HG03354 (cell line): ENCODE measurements around the gene THRA.
A peak's percentile ranks its signal among the peaks of the same experiment; 100 is the strongest.

Experiments
- ATAC-seq: cut with Tn5 transposase; IDR thresholded peaks from one replicate; pipeline ENCODE4 v1.9.1; 2021; ENCODE audit warnings: mild to moderate bottlenecking; ENCODE audit not compliant: unreplicated experiment, poor library complexity, severe bottlenecking

Gene THRA

GRCh38 chr17:40108970-40109824 lies 46.4 kb downstream of the THRA start:
- no peak for ATAC-seq

- ATAC-seq: no peak
Observed at GRCh38 chr17:40110026-40110845, 47.5 kb downstream of the THRA start.

DNA sequence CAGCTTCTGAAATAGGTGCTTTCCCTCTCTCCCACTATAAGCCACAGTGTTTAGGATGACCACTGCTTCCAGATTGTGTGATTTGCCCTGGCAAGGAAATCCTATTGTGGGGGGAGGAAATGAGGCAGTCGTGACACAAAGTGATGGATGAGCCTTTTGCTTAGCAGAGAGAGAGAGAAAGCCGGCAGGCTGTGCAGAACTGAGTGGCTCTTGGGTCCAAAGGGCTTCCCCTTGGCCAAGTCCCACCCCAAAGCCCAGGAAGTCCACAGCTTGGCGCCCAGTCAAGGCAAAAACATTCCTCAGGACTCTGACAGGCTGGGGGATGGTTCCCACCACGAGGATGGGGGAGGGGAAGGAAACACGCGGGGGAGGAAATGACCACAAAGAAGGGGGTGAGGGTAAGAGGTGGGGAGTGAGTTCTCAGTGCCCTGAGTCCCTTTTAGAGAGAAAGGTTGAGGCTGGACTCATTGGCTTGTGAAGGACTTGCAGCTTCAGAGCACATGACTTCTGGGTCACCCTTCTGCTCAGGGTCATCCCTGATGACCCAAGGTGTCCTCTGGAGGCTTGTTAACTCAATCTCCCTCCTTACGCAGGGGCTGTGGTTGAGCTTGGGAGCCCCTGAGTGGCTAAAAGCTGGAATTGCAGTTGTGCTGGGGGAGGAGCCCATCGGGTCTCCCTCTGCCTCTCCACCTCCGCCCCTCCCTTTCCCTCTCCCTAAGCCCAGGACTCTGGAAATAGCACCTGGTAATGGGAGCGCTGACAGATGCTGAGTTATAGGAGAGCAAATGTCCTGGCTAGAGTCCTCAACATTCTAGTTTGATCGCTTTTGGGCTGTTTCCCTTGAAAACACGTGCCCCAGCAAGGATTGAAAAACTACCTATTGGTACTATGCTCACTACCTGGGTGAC lies 48.7 kb downstream of the THRA start:
- no peak for ATAC-seq

- ATAC-seq: no peak
Observed at GRCh38 chr17:40112191-40112711, 49.5 kb downstream of the THRA start.

GRCh38 chr17:40112718-40113109 lies 49.9 kb downstream of the THRA start:
- ATAC-seq: no peak

DNA sequence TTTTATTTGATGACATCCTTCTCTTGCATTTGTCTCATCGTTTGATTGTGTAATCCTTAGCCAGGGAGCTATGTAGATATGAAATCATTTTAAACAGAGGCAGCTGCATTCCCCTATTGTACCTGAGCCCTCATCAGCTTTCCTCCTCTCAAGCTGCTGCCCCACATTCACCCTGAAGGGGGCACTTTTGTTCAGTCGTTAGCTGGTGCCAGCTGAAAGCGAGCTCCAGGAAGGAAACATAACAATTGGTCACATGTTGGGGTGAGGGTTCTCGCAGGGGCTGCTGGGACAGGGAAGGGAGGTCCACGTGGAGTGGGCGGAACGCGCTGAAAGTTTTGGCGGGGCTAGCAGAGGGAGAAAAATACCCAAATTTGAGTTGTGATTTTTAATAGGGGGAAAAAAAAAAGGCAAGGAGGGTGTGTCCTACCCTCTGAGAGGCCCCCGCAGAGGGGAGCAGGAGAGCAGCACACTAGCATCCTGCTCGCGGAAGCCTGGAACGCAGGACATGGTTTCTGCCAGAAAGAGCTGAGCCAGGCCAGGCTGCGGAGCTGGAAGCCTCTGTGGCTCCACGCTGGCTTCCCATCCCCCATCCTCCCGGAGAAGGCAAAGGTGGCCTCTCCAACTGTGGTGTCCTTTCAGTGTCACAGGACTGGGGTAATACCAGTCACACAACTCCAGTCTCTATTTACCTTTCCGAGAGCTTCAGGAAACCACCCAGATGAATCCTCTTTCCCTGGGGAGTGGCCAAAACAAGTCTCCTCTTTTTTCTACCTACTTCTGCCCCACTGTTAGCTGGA lies 50.5 kb downstream of the THRA start:
- ATAC-seq: peak; percentile 85

DNA sequence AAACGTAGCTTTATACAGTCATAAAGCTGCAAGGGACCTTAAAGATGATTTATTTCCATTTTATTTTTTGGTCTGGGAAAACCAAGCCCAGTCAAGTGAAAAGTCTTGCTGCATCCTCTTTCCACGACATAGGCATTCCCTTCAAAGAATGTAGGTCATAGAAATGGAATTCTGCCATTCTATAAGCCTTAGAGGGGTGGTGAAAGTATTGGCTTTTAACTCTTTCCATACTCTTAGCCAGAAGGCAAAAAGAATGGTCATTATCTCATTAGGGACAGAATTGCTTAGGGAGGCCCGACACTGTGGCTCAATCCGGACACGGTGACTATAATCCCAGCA lies 51.1 kb downstream of the THRA start:
- ATAC-seq: no peak

GRCh38 chr17:40115101-40115436 lies 52.3 kb downstream of the THRA start:
- ATAC-seq: no peak

DNA sequence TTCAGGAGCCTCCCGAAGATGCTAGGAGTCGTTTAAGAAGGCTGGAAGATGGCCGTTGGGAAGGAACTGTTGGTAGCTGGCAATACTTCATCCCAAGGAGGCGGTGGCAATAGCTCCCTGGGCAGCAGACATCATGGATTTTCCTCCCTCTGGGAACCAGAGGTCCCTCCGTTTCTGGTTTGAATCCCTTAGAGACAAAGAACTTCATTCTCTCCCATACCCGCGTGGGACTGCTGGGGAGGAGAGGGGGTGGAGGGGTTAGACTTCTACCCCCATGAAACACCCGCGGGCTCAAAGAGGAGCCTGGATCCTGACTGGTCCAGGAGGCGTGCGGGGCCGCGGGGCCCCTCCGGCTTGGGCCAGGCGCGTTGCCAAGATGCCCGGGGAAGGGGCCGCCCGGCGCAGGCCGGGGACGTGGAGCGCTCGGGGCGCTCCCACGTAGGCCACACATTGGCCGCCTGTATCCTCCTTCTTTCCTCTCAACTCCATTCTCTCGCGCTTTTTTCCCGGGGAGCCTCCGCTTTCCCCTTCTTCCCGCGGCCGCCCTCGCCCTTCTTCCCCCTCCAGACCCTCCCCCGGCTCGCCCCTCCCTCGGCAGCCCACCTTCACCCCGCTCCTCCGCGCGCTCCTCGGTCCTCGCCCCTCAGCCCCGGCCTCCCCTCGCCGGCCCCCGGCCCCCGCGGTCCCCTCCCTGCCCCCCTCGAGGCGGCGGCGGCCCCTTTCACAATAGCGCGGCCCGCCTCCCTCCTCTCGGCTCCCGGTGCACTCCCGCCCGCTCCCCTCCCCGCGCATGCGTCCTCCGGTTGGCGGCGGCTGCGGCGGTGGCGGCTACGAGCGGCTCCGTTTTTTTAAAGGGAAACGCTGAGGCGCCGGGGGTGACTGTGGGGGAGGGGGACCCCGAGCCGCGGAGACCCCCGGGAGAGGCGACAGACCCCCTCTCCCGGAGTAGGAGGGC lies 58.7 kb downstream of the THRA start, which contains the start of gene MSL1:
Gene MSL1 (plus strand): TSS at position 791 of the 955 bp plus-strand sequence. CDS start 642 bp downstream, outside the sequence.
- peak; percentile 65 for ATAC-seq

DNA sequence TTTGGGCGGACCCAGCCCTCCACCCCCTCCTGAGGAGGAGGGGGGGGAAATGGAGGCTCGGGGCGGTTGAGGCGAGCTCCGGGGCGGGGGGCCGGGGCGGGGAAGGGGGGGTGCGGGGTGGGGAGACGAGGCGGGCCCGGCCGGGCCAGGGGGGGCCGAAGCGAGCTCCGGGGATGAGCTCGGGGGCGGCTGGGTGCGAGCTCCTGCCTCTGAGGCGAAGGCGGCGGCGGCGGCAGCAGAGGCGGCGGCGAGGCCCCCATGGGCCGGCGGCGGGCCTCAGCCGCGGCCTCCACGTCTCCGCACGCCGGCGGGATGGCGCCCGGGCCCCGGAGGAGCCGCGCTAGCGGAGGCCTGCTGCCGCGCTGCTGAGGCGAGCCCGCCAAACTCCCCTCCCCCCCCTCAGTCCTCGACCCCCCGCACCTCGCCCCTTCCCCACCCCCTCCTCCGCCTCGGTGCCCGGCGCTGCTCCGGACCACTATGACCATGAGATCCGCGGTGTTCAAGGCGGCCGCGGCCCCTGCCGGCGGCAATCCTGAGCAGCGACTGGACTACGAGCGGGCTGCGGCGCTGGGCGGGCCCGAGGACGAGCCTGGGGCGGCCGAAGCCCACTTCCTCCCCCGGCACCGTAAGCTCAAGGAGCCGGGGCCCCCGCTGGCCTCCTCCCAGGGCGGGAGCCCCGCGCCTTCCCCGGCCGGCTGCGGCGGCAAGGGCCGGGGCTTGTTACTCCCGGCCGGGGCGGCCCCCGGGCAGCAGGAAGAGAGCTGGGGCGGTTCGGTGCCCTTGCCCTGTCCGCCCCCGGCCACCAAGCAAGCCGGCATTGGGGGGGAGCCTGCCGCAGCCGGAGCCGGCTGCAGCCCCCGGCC lies 59.6 kb downstream of the THRA start:
- peak; percentile 59 for ATAC-seq

- peak; percentile 18 for ATAC-seq
Observed at GRCh38 chr17:40122999-40123810, 60.4 kb downstream of the THRA start.

DNA sequence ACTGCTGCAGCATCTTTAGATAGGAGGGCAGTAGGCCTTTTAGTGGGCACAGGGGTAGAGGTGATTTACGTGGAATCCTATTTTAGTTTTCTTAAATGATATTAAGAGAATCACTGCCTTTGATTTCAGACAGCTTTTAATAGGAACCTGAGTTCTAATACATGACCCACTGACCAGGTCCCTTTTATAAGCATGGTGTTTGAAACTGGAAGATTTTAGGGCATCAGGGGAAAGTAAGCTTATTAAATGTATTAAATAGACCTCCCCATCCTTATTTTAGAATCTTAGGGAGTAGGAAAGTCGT lies 61.0 kb downstream of the THRA start:
- no peak for ATAC-seq

DNA sequence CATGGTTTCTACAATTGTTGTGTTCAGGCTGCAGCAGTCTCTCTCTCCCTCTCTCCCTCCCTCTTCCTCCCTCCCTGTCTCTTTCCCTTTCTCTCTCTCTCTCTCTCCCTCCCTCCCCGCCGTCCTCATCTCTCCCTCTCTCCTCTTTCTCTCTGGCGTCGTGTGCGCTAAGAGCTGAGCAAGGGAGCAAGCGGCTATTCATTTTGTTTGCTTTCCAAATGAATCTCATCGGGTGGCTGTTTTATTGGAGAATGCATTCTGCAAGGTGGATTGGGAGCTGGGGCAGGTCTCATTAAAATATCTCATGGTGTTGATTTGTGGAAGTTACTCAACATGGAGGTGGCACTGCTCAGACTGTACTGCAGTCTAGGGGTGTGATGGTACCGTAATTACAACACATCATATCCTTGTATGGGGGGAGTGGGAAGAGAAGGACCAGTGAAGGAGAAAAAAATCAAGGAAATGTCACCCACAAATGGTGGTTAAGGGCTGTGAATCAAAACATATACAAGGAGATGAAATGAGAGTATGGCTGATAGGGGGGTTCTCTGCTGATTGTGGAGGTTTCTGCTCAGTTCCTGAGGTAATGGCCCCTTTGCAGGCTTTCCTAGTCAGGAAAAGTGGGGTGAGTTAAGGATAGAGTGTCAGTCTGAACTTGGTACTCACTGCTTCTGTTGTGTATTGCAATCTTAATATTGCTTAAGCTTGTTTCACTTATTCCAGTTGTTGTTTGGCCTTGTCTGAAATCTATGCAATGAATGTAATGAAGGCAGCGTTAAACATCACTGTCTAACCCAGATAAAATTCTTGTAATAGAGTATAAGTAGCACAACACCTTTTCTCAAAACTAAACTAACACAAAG lies 61.7 kb downstream of the THRA start:
- ATAC-seq: no peak

GRCh38 chr17:40129498-40129897 lies 66.7 kb downstream of the THRA start:
- no peak for ATAC-seq

DNA sequence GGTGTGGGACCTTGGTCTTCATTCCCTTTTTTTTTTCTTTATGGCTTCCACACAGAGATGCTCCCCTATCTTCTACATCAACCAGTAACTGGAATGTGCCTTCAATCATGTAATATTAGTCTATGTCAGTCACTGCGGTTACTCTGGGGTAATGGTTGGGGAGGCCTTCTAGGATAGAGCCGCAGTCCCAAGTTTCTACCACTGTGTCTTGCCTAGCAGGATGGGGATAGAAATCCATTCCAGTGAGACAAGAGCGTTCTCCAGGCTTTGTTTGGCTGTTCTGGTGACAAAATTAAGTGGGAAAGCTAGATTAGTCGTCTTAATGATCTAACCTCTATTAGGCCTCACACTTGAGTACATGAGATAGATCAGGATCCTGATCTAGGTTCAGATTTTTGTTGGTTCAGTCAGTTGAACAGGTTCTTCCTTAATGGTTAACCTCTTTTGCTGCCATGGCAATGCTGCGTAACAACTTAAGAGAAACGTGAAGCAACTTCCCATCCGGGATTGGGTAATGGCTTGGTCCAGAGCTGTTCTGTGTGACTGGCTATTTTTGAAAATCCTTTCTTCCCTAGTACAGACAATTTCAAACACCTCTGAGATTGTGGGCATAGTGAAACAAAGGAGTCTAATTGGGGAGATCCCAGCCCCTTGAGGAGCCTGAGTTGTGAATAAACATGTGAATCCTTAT lies 67.7 kb downstream of the THRA start:
- no peak for ATAC-seq
